HG02870 (cell line): ENCODE results near the gene YTHDF1.

Source experiments
- ATAC-seq: cut with Tn5 transposase; IDR thresholded peaks from one replicate; pipeline ENCODE4 v1.9.1; 2021; ENCODE audit warnings: mild to moderate bottlenecking, moderate library complexity; ENCODE audit not compliant: unreplicated experiment

Gene YTHDF1

GRCh38 chr20:63248835-63249591 lies 33.1 kb upstream of the YTHDF1 start:
- no peak for ATAC-seq

- ATAC-seq: no peak
Observed at GRCh38 chr20:63247671-63248228, 31.8 kb upstream of the YTHDF1 start.

- ATAC-seq: no peak
Observed at GRCh38 chr20:63246490-63247288, 30.8 kb upstream of the YTHDF1 start.

- ATAC-seq: no peak
Observed at GRCh38 chr20:63244468-63244867, 28.5 kb upstream of the YTHDF1 start.

GRCh38 chr20:63243604-63244247 lies 27.8 kb upstream of the YTHDF1 start:
- no peak for ATAC-seq

- ATAC-seq: no peak
Observed at GRCh38 chr20:63242736-63243135, 26.8 kb upstream of the YTHDF1 start.

GRCh38 chr20:63241272-63241671 lies 25.3 kb upstream of the YTHDF1 start:
- no peak for ATAC-seq

- no peak for ATAC-seq
Observed at GRCh38 chr20:63240004-63240403, 24.1 kb upstream of the YTHDF1 start.

- no peak for ATAC-seq
Observed at GRCh38 chr20:63239431-63239830, 23.5 kb upstream of the YTHDF1 start.

GRCh38 chr20:63238514-63239125 lies 22.7 kb upstream of the YTHDF1 start:
- no peak for ATAC-seq

- ATAC-seq: no peak
Observed at GRCh38 chr20:63238031-63238430, 22.1 kb upstream of the YTHDF1 start.

- no peak for ATAC-seq
Observed at GRCh38 chr20:63236116-63236837, 20.3 kb upstream of the YTHDF1 start.

- ATAC-seq: no peak
Observed at GRCh38 chr20:63235399-63235983, 19.6 kb upstream of the YTHDF1 start, which contains the start of gene BIRC7. Gene BIRC7 (plus strand): TSS chr20:63235905. CDS start chr20:63236097, 192 bp downstream.

- no peak for ATAC-seq
Observed at GRCh38 chr20:63234693-63235398, 18.9 kb upstream of the YTHDF1 start.

GRCh38 chr20:63233924-63234323 lies 18.0 kb upstream of the YTHDF1 start:
- no peak for ATAC-seq

GRCh38 chr20:63233061-63233344 lies 17.1 kb upstream of the YTHDF1 start:
- ATAC-seq: no peak

GRCh38 chr20:63232235-63233060 lies 16.5 kb upstream of the YTHDF1 start:
- no peak for ATAC-seq

- ATAC-seq: no peak
Observed at GRCh38 chr20:63230800-63231268, 14.9 kb upstream of the YTHDF1 start.
